SK-N-SH (cell line): ENCODE measurements around the gene DPEP1. TPM values are rescaled to one million over a fixed set of nuclear protein-coding genes. Genes with fewer than 3 reads are reported as not detected.

Source experiments
- CTCF ChIA-PET: fragments of 300-600, 350-600 bp; formaldehyde crosslinking; extraction: SDS; loops from one replicate; lab custom pipeline; 2021; lab: Yijun Ruan, JAX
- POLR2A ChIA-PET: fragments of 350-600 bp; sonication (Branson Sonifier 250); formaldehyde crosslinking; extraction: SDS; loops from one replicate; lab custom pipeline; 2020; ENCODE audit warnings: antibody characterized with exemption, inconsistent platforms; lab: Yijun Ruan, JAX
- DNase-seq: peaks from one replicate; pipeline ENCODE4 v3.0.0; 2012
- H2AFZ ChIP-seq: fragments of 200-600 bp; sonication (generic); 2 replicates; pipeline ENCODE4 v1.8.1; 2016; ENCODE audit warnings: antibody characterized with exemption, mild to moderate bottlenecking, low read depth
- H3F3A ChIP-seq: fragments of 200-600 bp; sonication (generic); replicated peaks from 2 replicates; pipeline ENCODE3; 2016; ENCODE audit warnings: antibody characterized with exemption, mild to moderate bottlenecking; ENCODE audit not compliant: insufficient read depth
- H3K27ac ChIP-seq, 2 experiments: fragments of 200-500 bp in 1 of 2; fragments of 200-600 bp in 1 of 2; sonication (Bioruptor generic) in 1 of 2; sonication (generic), shearing (Covaris generic) in 1 of 2; 2 replicates each; pipeline versions ENCODE4 v1.5.1 to v1.6.1; 2014 to 2016; ENCODE audit warnings: low read depth in 2 of 2, inconsistent platforms in 1 of 2, low read length in 1 of 2, mild to moderate bottlenecking in 1 of 2, mixed read lengths in 1 of 2
- H3K27me3 ChIP-seq: fragments of 200-600 bp; sonication (generic), shearing (Covaris generic); 2 replicates; pipeline ENCODE4 v1.6.1; 2016; ENCODE audit warnings: mixed run types; ENCODE audit not compliant: insufficient read depth
- H3K36me3 ChIP-seq, 2 experiments: fragments of 200-500 bp in 1 of 2; fragments of 200-600 bp in 1 of 2; sonication (Bioruptor generic) in 1 of 2; sonication (generic) in 1 of 2; replicated peaks in 1 of 2; 2 replicates each; pipeline versions ENCODE3 to v1.5.1; 2014 to 2016; ENCODE audit warnings: low read length in 1 of 2, mild to moderate bottlenecking in 1 of 2; ENCODE audit not compliant: insufficient read depth in 2 of 2, control insufficient read depth in 1 of 2
- H3K4me1 ChIP-seq, 2 experiments: fragments of 200-500 bp in 1 of 2; fragments of 200-600 bp in 1 of 2; sonication (Bioruptor generic) in 1 of 2; sonication (generic), shearing (Covaris generic) in 1 of 2; 2 replicates each; pipeline versions ENCODE4 v1.5.1 to v1.6.1; 2014 to 2016; ENCODE audit warnings: low read depth in 1 of 2, low read length in 1 of 2, mixed run types in 1 of 2; ENCODE audit not compliant: insufficient read depth in 2 of 2, control insufficient read depth in 1 of 2
- H3K4me2 ChIP-seq: fragments of 200-600 bp; sonication (generic), shearing (Covaris generic); 2 replicates; pipeline ENCODE4 v1.6.1; 2017; ENCODE audit warnings: mixed run types
- H3K4me3 ChIP-seq, 2 experiments: fragments of 200-500 bp in 1 of 2; fragments of 200-600 bp in 1 of 2; sonication (Bioruptor generic) in 1 of 2; sonication (generic), shearing (Covaris generic) in 1 of 2; 2 replicates each; pipeline versions ENCODE4 v1.5.1 to v1.8.1; 2014 to 2016; ENCODE audit warnings: low read depth in 2 of 2, inconsistent platforms in 1 of 2, low read length in 1 of 2, mild to moderate bottlenecking in 1 of 2, mixed read lengths in 1 of 2, moderate library complexity in 1 of 2
- H3K79me2 ChIP-seq: fragments of 200-600 bp; sonication (generic); 2 replicates; pipeline ENCODE4 v1.8.1; 2017; ENCODE audit warnings: mild to moderate bottlenecking; ENCODE audit not compliant: insufficient read depth
- H3K9ac ChIP-seq: fragments of 200-600 bp; sonication (generic); 2 replicates; pipeline ENCODE4 v1.6.1; 2017; ENCODE audit warnings: mixed run types
- H3K9me2 ChIP-seq: fragments of 200-600 bp; sonication (generic); 2 replicates; pipeline ENCODE4 v1.6.1; 2017; ENCODE audit warnings: mixed run types
- H3K9me3 ChIP-seq: fragments of 200-600 bp; sonication (generic); 2 replicates; pipeline ENCODE4 v1.6.1; 2017; ENCODE audit warnings: mixed run types, mild to moderate bottlenecking, moderate library complexity
- H4K20me1 ChIP-seq: fragments of 200-600 bp; sonication (generic); 2 replicates; pipeline ENCODE4 v1.6.1; 2017; ENCODE audit warnings: mild to moderate bottlenecking, mixed run types; ENCODE audit not compliant: insufficient read depth
- CHD2 ChIP-seq: fragments of 150-350 bp; IDR thresholded peaks from 2 replicates; pipeline ENCODE4 v1.6.1; 2018; ENCODE audit warnings: low read length; ENCODE audit not compliant: partially characterized antibody
- EP300 ChIP-seq, 2 experiments: IDR thresholded peaks; 2 replicates each; pipeline versions ENCODE4 v1.4.0 to v1.6.1; 2012; ENCODE audit warnings: borderline replicate concordance in 1 of 2, low read depth in 1 of 2, low read length in 1 of 2
- EZH2phosphoT487 ChIP-seq: fragments of 200-600 bp; sonication (generic); IDR thresholded peaks from 2 replicates; pipeline ENCODE4 v1.6.1; 2017; ENCODE audit warnings: low read depth, mixed run types, mild to moderate bottlenecking, antibody characterized with exemption, moderate library complexity, borderline replicate concordance
- FOSL2 ChIP-seq: IDR thresholded peaks from 2 replicates; pipeline ENCODE4 v1.4.0; 2012; ENCODE audit warnings: low read depth, mild to moderate bottlenecking, moderate library complexity, borderline replicate concordance
- FOXJ3 ChIP-seq: sonication (generic); formaldehyde crosslinking; IDR thresholded peaks from 2 replicates; pipeline ENCODE4 v1.5.1; 2020; ENCODE audit warnings: mild to moderate bottlenecking, missing genetic modification reagents
- FOXM1 ChIP-seq: IDR thresholded peaks from 2 replicates; pipeline ENCODE4 v1.4.0; 2012; ENCODE audit warnings: low read depth, mild to moderate bottlenecking
- GABPA ChIP-seq: IDR thresholded peaks from 2 replicates; pipeline ENCODE4 v1.4.0; 2012; ENCODE audit warnings: low read depth, mild to moderate bottlenecking
- GATA2 ChIP-seq: sonication (generic); formaldehyde crosslinking; IDR thresholded peaks from 2 replicates; pipeline ENCODE4 v1.5.0; 2020; ENCODE audit warnings: mild to moderate bottlenecking, missing genetic modification reagents
- MXI1 ChIP-seq: IDR thresholded peaks from 2 replicates; pipeline ENCODE4 v1.6.1; 2012; ENCODE audit warnings: mild to moderate bottlenecking, low read depth, low read length, improper control_type of control experiment
- NFIC ChIP-seq: IDR thresholded peaks from 2 replicates; pipeline ENCODE4 v1.4.0; 2012; ENCODE audit warnings: borderline replicate concordance
- POLR2AphosphoS5 ChIP-seq: IDR thresholded peaks from 2 replicates; pipeline ENCODE4 v1.6.1; 2012; ENCODE audit warnings: low read depth, low read length
- RCOR1 ChIP-seq: fragments of 150-350 bp; IDR thresholded peaks from 2 replicates; pipeline ENCODE4 v1.6.1; 2017; ENCODE audit warnings: antibody characterized with exemption, low read length
- REST ChIP-seq: IDR thresholded peaks from 2 replicates; pipeline ENCODE4 v1.6.1; 2012; ENCODE audit warnings: mild to moderate bottlenecking, low read depth, low read length, moderate library complexity
- RFX5 ChIP-seq: IDR thresholded peaks from 2 replicates; pipeline ENCODE4 v1.6.1; 2012; ENCODE audit warnings: mild to moderate bottlenecking, improper control_type of control experiment, low read length
- RXRA ChIP-seq: IDR thresholded peaks from 2 replicates; pipeline ENCODE4 v1.4.0; 2012; ENCODE audit warnings: low read depth, mild to moderate bottlenecking, borderline replicate concordance
- SIN3A ChIP-seq: IDR thresholded peaks from 2 replicates; pipeline ENCODE4 v1.6.1; 2012; ENCODE audit warnings: low read depth, mild to moderate bottlenecking, low read length, moderate library complexity, borderline replicate concordance
- SMC3 ChIP-seq: IDR thresholded peaks from 2 replicates; pipeline ENCODE4 v1.6.1; 2012; ENCODE audit warnings: low read depth, low read length, improper control_type of control experiment
- TAF1 ChIP-seq: IDR thresholded peaks from 2 replicates; pipeline ENCODE4 v1.6.1; 2012; ENCODE audit warnings: low read depth, mild to moderate bottlenecking, low read length, moderate library complexity, borderline replicate concordance
- TCF12 ChIP-seq: IDR thresholded peaks from 2 replicates; pipeline ENCODE4 v1.4.0; 2012
- YY1 ChIP-seq: IDR thresholded peaks from 2 replicates; pipeline ENCODE4 v1.4.0; 2012; ENCODE audit warnings: low read depth, mild to moderate bottlenecking
- WGBS: methylation state at CpG from one replicate; pipeline ENCODE4 v1.1.6; 2017; ENCODE audit warnings: low lambda C conversion rate; 5-methylcytosine and 5-hydroxymethylcytosine counted together
- polyA plus RNA-seq, 3 experiments: library from polyadenylated mRNA; depleted of rRNA; stranded (reverse); fragments of >200 nt; gene quantifications; 2 replicates each; pipeline ENCODE4 v1.2.3, GENCODE V29; 2012
- TF ChIP-seq, protein P1 (sequence below): IDR thresholded peaks from 2 replicates; pipeline ENCODE4 v1.4.0; 2012; ENCODE audit warnings: low read depth, borderline replicate concordance
- TF ChIP-seq, protein P2 (sequence below): fragments of 150-350 bp; IDR thresholded peaks from 2 replicates; pipeline ENCODE4 v1.6.1; 2016; ENCODE audit warnings: mild to moderate bottlenecking, low read depth, low read length

DPEP1 gene
- polyA plus RNA-seq, 1 of the 3 experiments (the other 2 are of a cell fraction), result 0.05 TPM

DNA sequence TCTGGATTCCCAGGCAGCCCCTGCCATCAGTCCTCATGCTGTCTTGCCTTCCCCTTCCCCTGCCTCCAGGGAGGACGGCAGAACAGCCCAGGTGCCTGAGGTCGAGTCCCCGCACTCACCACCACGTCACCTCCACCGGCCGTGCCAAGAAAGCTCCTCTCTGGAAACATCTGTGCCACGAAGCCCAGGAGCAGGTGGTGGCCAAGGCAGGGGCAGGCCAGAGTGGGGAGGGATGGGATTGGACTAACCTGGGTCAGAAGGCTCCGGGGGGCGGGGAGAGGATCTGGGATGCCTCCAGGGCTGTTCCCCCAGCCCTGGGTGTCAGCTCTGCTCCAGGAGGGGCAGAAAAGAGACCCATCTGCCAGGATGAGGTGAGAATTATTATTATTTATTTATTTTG is 7.4 kb upstream of the DPEP1 start (continued):
- TF ChIP-seq POLR2AphosphoS5 (no peak), EZH2phosphoT487 (no peak), SIN3A (no peak), MXI1 (no peak), GABPA (no peak), TAF1 (no peak), GATA2 (no peak), SMC3 (no peak)
- TF ChIP-seq, all 33 proteins: peak for 0

DNA sequence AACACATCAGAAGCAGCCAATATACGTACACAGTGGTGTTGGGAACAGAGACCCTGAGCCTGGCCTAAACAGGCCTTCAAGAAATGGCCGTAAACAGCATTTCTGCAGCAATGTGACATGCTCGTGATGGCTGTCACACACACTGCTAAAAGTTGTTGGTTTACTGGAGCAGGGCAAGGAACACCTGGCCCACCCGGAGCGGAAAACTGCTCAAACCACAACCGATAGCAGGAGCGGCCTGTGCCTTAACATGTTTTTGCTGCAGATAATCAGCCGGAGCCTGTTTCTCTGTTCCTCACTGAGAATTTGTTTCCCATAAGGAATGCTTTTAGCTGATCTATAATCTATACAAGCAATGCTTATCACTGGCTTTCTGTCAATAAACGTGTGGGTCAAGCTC is 6.0 kb upstream of the DPEP1 start:
- Histone ChIP-seq H3K27ac (no peak overlapping the region), H3K79me2 (no peaks in the 10 kb centered on the region), H3F3A (peaks cover 13% of the 10 kb centered on the region), H3K4me2 (no peak overlapping the region), H3K4me3 (no peak overlapping the region), H3K27me3 (no peaks in the 10 kb centered on the region), H2AFZ (no peak overlapping the region), H3K9ac (no peak overlapping the region), H3K4me1 (peaks cover 6 to 15% of the 10 kb centered on the region in 2 experiments; a peak in 3 of 4 replicates), H3K36me3 (no peaks in the 10 kb centered on the region), H3K9me3 (no peaks in the 10 kb centered on the region), H4K20me1 (no peaks in the 10 kb centered on the region), H3K9me2 (no peaks in the 10 kb centered on the region)
- ChIA-PET CTCF (interaction anchor here (0.9 kb wide), 1 partner anchor 42 kb away, joined by 5 read pairs; no protein-coding TSS in a partner anchor), POLR2A (no interaction called here)
- no peak for DNase-seq
- 93% methylated on average over 9 of the region's 9 CpGs for WGBS
- TF ChIP-seq YY1 (no peak), EP300 (IDR thresholded peaks at IDR 0.05; ENCODE audit: borderline replicate concordance in 1 of 2, low read depth in 1 of 2, low read length in 1 of 2) (no peak), REST (no peak), RFX5 (no peak), NFIC (no peak), TCF12 (no peak), POLR2AphosphoS5 (no peak), FOSL2 (no peak), TAF1 (no peak), RXRA (no peak), SIN3A (no peak), GATA2 (no peak), RCOR1 (no peak), SMC3 (no peak), CHD2 (no peak), FOXJ3 (CRISPR knock-in tag) (no peak), FOXM1 (no peak)
- TF ChIP-seq, protein P1, sequence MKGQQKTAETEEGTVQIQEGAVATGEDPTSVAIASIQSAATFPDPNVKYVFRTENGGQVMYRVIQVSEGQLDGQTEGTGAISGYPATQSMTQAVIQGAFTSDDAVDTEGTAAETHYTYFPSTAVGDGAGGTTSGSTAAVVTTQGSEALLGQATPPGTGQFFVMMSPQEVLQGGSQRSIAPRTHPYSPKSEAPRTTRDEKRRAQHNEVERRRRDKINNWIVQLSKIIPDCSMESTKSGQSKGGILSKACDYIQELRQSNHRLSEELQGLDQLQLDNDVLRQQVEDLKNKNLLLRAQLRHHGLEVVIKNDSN, result no peak
- TF ChIP-seq, protein P2, sequence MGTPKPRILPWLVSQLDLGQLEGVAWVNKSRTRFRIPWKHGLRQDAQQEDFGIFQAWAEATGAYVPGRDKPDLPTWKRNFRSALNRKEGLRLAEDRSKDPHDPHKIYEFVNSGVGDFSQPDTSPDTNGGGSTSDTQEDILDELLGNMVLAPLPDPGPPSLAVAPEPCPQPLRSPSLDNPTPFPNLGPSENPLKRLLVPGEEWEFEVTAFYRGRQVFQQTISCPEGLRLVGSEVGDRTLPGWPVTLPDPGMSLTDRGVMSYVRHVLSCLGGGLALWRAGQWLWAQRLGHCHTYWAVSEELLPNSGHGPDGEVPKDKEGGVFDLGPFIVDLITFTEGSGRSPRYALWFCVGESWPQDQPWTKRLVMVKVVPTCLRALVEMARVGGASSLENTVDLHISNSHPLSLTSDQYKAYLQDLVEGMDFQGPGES, result no peak
